ENCODE results near the gene SREBF1.
"Not testable (repeated sequence)": the region's sequence is repeated elsewhere in the genome, so short reads cannot be mapped to it uniquely, and the experiment has no call there.

The SREBF1 gene

DNA sequence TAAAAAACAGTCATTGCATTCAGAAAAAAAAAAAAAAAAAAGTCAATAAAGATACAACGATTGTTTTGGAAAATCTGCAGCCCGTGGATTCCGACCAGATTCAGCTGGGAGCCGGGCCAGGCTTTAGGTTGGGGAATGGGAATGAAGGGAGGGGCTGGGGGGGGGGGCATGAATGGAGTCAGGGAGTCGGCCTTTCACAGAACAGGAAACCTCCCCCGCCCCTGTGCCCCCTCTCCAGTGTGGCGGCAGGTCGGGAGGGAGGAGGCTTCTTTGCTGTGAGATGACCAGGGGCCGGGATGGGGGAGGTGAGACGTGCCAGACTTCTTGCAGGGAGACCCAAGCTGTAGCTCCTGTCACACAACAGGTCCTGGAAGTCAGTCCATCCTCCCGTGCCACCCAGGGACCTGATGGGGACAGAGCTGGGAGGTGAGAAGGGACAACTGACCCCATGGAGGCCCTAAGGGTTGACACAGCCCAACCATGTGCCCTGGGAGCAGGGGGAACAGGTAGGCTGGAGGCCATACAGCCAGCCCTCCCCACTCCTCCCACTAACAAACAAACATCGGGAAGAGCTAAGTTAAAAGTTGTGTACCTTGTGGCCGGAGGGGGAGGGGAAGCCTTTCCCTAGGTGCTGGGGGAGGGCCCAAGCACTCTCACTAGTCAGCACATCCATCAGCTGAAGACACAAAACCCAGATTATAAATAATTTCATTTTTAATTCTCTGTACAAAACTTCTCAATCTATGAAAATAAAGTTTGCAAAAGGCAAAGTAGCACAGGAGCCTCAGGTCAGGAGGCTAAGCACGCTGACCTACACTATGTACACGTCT is 25.2 kb downstream of the SREBF1 start:
- DNase-seq (ENCODE audit: low read depth), result no peak

DNA sequence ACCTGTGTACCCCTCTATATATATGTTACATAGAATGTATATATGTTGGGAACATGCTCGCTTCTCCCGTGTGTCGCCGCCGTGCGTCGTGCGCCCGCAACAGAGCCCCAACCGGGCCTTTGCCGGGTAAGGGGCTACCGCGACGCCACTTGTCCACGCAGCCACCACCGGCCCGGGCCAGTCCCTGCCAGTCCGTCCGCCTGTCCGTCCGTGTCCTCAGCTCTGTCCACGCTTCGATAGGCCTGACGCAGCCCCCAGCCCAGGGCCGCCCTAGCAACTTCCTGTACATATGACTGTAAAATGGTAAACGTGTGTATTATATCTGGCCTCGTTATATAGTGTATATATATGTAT is 25.9 kb downstream of the SREBF1 start:
- no peak for DNase-seq (ENCODE audit: low read depth)

DNA sequence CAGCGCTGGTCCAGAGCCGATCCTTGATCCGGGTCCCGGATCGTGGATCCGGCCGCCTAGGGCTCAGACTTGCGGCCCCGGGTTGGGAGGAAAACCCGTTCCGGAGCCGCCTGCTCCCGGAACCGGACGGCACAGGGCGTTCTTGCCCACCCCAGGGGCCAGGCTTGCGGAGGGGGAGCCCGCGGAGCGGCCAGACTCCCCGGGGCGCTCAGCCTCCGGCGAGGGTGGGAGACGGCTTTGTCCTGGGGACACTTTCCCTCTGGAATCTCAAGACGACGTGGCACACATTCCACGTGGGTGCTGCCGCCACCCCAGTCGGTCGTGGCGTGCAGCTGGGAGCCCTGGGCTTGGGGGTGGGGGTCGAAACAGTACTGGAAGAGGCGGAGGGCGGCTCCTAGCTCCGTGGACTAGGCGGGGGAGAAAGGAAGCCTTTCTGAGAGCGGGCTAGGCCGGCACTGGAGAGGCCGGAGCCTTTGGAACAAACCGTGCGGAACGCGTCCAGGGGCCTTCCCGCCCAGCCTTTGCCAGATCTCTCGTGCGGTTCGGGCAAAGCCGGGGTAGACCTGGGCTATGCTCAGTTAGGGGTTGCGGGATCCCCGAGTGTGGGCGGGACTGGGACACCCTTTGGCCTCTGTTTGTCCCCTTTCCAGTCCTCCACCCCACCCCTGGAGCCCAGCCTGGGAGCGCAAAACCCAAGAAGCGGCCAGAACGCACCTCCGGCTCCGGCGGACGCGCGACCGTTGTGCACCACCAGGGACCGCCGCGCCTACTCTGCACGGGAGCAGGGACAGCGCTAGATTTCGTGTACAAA is 26.5 kb downstream of the SREBF1 start:
- no peak for DNase-seq (ENCODE audit: low read depth)

DNA sequence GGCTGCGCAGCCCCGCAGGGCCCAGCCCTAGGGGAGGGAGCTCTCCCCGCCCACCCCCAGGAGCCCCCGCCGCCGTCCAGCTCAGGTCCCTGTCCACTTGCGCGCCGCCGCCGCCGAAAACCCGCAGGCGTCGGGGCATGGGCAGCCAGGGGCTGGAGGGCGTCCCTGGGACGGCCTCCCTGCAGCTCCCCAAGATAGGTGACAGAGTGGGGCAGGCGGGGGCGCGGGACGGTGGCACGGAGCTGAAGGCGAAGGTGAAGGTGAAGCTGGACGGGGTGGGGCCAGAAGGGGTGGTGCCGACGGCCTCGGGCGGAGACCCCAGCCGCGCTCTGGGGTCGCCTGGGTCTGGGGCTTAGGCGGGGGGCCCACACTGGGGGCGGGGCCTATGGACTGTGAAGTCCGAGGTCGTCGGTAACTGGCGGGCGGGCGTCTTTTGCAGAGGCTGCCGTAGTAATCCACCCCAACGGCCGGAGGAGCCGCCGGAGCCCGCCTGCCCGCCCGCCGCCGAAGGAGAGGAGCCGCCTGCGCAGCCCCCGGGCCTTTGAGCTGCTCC is 27.2 kb downstream of the SREBF1 start:
- no peak for DNase-seq (ENCODE audit: low read depth)

DNA sequence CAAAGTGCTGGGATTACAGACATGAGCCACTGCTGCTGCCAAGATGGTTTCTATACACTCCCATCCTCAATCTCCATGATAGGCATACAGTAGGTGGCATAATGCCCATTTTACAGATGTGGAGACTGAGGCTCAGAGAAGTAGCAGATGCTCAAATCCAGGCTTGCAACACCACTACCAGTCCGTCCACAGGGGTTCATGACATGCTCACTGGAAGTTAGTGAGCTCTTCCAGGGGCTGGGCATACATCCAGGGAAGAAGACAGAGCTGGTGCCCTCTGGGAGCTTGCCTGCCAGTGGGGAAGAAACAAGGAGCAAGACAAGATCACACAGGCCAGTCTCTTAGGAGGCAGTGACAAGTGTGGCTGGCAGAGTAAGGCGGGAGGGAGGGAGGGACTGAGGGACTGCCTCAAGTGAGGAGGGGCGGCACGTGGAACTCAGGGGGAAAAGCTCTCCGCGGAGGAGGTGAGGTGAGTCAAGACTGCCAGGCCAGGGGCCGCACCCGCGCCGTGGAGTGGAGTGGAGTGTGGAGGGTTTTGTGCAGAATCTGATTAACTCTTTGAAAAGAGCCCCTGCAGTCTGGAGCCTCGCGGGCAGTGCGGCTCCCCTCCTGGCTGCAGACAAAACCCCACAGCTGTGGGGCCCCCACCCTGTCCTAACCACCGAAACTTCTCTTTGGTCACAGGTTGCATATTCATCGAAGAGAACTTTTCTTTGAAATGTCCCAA is 27.9 kb downstream of the SREBF1 start:
- no peak for DNase-seq (ENCODE audit: low read depth)

DNA sequence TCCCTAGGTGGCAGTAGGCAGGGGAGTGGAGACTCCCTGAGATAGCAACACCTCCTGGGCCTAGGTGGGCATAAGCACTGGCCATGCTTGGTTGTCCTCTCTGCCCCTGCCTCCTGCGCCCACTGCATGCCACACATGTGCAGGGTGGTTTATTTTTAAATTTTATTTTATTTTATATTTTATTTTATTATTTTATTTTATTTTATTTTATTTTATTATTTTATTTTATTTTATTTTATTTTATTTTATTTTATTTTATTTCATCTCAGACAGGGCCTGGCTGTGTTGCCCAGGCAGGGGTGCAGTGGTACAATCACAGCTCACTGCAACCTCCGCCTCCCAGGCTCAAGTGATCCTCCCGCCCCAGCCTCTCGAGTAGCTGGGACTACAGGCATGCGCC is 28.6 kb downstream of the SREBF1 start:
- DNase-seq (ENCODE audit: low read depth), result not testable (repeated sequence)

DNA sequence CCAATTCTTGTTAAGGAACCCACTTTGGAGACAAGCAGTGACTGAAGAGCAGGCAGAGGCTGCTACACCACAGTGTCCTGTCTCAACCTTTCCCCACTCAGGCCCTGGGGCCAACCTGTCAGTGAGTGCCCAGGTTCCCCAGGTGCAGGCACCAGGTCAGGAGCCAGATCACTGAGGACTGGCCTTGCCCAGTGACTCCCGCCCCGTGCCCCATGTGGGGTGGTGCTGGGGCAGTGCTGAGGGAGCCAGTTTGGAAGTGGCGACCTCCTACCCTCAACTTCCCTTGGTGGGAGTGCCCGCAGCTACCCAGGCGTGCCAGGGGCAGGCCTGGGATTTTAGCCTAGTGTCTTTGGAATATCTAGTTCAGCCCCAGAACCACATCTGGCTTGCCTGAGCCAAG is 29.3 kb downstream of the SREBF1 start:
- no peak for DNase-seq (ENCODE audit: low read depth)

DNA sequence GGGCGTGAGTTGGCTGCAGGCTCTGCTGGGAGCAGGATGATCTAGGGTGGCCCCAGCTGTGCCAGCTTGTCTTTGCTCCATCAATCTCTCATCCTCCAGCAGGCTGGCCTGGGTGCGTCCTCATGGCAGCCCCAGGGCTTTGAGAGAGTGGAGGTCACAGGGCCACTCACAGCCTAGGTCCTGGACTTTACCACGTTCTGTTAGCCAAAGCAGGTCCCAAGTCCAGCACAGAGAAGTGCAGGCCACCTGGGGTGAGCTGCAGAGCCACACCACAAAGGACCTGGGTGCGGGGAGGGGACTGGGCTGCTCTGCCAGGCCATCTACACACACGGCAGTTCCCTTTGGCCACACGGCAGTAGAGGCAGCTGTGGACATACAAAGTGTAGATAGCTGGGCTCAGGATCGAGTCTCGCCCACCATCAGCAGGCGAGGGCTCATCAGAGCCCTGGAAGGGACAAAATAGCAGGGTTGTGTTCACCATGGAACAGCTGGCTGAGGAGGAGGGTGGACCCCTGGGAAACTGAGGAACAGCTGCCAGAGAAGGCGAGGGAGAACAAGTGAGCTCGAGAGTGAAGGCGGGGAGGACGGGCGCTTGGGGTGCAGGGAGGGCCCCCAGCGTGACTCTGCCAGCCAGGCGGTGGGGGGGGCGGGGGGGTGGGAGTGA is 30.0 kb downstream of the SREBF1 start:
- no peak for DNase-seq (ENCODE audit: low read depth)

DNA sequence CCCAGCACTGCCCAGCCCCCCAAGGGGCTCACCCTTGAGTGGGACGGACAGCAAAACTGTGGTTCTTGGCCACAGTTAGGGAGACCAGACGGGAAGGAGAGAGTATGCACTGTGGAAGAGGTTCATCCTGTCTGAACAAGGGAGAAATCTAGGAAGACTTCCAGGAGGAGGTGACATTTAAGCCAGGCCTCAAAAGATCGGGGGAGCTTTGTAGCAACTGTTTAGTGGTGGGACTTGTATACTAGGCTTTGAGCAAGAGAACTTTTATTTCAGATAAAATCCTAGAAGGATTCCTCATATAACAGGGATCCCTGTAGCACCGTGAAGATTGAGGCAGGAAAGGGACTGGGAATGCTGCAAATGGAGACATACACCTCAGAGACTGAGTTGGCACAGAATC is 30.8 kb downstream of the SREBF1 start:
- no peak for DNase-seq (ENCODE audit: low read depth)

DNA sequence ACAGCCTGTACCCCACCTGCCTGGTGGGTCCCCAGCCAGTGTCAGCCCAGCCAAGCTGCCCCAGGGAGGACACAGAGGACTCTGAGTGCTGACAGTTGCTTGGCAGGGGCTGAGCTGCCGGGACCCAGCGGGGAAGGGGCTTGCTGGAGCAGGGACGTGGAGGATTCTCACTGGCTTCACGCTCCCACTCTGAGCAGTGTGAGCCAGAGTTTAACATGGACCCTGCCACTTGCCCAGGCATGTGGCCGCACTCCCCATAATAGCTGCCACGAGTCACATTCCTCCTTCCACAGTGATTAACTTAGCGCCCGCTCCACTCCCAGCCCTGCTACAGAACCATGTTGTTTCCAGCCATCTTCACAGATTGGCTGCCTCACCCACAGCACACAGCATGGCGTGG is 31.2 kb downstream of the SREBF1 start:
- DNase-seq (ENCODE audit: low read depth), result no peak

DNA sequence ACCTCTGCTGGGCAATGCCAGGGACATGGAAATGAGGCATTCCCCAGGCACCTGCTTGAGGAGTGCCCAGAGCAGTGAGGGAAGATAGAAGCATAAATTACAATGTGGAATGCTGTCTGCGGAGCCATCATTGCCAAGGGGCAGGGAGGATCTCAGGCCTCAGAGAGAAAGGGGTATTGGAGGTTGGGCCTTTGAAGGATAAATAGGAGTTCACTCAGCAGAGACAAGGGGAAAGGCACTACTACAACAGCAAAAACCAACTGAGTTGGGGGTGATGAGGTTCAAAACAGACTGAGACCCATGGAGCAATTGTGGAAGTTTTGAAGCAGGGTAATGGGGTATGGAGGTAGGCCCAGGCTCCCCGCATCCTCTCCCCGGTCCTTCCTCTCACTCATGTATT is 32.8 kb downstream of the SREBF1 start:
- DNase-seq (ENCODE audit: low read depth), result no peak

DNA sequence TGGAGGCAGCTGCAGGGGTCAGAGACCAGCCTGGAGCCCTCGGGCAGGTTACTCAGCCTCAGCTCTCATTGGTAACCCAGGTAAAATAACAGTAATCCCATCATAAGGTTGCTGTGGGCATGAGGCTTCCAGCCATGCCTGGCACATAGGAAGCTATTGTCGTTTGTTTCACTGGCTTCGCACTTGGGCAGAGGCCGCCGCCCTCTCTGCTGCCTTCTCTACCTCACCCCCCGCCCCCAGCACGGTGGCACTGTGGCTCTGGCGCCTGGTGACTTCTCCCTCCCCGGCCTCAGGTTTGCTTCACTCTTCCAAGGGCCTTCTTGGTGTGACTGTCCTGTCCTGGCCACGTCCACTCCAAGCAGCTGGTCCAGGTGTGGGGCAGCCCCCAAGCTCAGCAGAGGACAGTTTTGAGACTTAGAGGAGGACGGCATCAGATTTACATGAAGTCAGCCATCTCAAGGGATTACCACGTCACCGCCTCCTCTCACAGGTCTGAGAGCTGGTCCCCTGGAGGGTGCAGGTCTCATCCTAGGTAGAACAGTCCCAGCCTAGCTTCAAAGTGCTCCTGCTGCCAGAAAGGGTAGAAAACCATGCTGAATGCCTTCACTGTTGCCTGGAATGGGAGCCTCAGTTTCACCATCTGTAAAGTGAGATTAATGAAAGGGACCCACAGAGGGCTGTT is 34.8 kb downstream of the SREBF1 start:
- DNase-seq (ENCODE audit: low read depth), result no peak

DNA sequence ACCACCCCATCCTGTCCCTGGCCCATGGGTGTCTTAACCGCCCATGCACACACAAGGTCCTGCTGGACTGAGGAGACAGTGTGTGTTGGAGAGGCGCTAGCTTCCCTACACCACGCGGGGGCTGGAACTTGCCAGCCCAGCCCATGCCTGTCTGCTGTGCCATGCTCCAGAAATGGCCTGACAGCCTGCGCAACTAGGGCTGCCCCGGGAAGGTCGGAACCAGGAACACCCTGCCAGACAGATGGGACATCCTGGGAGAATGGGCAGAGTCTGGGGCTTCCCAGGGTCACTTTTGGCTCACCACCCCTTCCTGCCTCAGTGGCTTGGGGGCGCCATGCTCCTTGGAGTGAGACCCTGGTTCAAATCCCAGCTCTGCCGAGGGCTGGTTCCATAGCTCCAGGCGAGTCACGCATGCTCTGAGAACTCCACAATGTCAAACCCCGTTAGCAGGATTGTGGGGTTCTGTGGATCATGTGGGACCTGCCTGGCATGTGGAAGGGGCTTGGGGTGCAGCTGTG is 36.2 kb downstream of the SREBF1 start:
- DNase-seq (ENCODE audit: low read depth), result no peak

DNA sequence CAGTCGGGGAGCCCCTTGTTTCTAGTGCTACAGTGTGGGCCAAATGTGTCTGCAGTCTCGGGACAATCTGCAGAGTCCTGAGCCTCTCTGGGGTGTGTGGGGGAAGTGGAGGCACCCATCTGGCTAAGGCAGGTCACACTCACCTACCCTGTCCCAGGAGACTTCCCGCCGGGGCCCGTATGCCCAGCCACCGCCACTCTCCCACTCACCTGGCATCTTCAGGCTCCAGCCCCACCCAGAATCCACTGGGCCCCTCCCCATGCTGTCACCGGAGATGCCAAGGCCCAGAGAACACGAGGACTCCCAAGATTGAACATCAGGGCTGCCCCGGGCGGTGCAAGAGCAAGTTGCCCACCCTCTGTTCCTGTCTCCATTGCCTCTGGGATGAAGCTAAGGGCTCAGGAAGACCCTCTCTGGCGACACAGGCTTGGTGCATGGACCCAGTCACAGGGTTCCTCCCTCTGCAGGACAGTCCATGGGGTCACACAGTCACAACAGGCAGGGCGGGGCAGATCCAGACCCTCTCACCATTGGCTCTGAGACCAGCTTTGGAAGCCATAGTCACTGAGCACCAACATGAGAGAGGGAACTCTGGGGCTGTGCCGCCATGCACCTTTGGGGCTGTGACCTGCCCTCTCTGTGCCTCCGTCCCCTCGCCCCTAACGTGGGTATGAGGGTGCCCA is 38.1 kb downstream of the SREBF1 start:
- no peak for DNase-seq (ENCODE audit: low read depth)

DNA sequence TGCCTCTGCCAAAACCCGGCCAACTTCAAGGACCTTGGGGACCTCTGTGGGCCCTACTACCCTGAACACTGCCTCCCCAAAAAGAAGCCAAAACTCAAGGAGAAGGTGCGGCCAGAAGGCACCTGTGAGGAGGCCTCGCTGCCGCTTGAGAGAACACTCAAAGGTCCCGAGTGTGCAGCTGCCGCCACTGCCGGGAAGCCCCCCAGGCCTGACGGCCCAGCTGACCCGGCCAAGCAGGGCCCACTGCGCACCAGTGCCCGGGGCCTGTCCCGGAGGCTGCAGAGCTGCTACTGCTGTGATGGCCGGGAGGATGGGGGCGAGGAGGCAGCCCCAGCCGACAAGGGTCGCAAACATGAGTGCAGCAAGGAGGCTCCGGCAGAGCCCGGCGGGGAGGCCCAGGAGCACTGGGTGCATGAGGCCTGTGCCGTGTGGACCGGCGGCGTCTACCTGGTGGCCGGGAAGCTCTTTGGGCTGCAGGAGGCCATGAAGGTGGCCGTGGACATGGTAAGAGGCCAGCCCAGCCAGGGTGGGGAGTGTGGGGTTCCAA is 38.7 kb downstream of the SREBF1 start:
- no peak for DNase-seq (ENCODE audit: low read depth)

DNA sequence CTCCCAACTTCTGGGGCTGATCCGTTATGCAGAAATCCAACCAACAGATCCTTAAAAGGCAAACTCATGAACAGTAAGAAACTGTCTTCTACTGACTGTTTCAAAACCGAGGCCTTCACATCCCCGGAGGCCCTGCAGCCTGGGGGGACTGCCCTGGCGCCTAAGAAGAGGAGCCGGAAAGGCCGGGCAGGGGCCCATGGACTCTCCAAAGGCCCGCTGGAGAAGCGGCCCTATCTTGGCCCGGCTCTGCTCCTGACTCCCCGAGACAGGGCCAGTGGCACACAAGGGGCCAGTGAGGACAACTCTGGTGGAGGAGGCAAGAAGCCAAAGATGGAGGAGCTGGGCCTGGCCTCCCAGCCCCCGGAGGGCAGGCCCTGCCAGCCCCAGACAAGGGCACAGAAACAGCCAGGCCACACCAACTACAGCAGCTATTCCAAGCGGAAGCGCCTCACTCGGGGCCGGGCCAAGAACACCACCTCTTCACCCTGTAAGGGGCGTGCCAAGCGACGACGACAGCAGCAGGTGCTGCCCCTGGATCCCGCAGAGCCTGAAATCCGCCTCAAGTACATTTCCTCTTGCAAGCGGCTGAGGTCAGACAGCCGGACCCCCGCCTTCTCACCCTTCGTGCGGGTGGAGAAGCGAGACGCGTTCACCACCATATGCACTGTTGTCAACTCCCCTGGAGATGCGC is 39.5 kb downstream of the SREBF1 start:
- no peak for DNase-seq (ENCODE audit: low read depth)

DNA sequence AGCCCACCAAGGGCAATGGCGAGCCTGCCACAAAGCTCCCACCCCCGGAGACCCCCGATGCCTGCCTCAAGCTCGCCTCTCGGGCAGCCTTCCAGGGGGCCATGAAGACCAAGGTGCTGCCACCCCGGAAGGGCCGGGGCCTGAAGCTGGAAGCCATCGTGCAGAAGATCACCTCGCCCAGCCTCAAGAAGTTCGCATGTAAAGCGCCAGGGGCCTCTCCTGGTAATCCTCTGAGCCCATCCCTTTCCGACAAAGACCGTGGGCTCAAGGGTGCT is 40.1 kb downstream of the SREBF1 start:
- DNase-seq (ENCODE audit: low read depth), result no peak

DNA sequence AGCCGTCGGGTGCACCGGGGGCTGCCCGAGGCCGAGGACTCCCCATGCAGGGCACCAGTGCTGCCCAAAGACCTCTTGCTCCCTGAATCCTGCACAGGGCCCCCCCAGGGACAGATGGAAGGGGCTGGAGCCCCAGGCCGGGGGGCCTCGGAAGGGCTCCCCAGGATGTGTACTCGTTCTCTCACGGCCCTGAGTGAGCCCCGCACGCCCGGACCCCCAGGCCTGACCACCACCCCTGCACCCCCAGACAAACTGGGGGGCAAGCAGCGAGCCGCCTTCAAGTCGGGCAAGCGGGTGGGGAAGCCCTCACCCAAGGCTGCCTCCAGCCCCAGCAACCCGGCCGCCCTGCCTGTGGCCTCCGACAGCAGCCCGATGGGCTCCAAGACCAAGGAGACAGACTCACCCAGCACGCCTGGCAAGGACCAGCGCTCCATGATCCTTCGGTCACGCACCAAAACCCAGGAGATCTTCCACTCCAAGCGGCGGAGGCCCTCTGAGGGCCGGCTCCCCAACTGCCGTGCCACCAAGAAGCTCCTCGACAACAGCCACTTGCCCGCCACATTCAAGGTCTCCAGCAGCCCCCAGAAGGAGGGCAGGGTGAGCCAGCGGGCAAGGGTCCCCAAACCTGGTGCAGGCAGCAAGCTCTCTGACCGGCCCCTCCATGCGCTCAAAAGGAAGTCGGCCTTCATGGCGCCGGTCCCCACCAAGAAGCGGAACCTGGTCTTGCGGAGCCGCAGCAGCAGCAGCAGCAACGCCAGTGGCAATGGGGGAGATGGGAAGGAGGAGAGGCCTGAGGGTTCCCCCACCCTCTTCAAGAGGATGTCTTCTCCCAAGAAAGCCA is 40.6 kb downstream of the SREBF1 start:
- no peak for DNase-seq (ENCODE audit: low read depth)

DNA sequence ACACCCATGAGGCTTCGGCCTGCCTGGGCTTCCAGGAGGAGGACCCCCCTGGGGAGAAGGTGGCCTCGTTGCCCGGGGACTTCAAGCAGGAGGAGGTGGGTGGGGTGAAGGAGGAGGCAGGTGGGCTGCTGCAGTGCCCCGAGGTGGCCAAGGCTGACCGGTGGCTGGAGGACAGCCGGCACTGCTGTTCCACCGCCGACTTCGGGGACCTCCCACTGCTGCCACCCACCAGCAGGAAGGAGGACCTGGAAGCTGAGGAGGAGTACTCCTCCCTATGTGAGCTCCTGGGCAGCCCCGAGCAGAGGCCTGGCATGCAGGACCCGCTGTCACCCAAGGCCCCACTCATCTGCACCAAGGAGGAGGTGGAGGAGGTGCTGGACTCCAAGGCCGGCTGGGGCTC is 41.5 kb downstream of the SREBF1 start:
- DNase-seq (ENCODE audit: low read depth), result no peak
